HAP-1 (cell line): Measurements from ENCODE around the gene TMED8.
A peak's percentile ranks its signal among the peaks of the same experiment; 100 is the strongest.
"Not testable (repeated sequence)": the region's sequence is repeated elsewhere in the genome, so short reads cannot be mapped to it uniquely, and the experiment has no call there.

Source experiments
- DNase-seq, 2 experiments: peaks; one replicate each; pipeline ENCODE4 v3.0.0-alpha.2; 2016 to 2020; ENCODE audit warnings: low spot score in 2 of 2
- H3K27me3 ChIP-seq: fragments of 250-450 bp; sonication (Bioruptor Pico); 2 replicates; pipeline ENCODE4 v1.5.1; 2020; ENCODE audit warnings: low read depth, mild to moderate bottlenecking, moderate library complexity
- H3K36me3 ChIP-seq: fragments of 250-450 bp; sonication (Bioruptor Pico); replicated peaks from 2 replicates; pipeline ENCODE4 v1.5.1; 2020; ENCODE audit warnings: mild to moderate bottlenecking
- H3K4me1 ChIP-seq: fragments of 250-450 bp; sonication (Bioruptor Pico); 2 replicates; pipeline ENCODE4 v1.5.1; 2020; ENCODE audit warnings: mild to moderate bottlenecking
- H3K4me3 ChIP-seq: fragments of 250-450 bp; sonication (Bioruptor Pico); 2 replicates; pipeline ENCODE4 v1.5.1; 2020; ENCODE audit warnings: mild to moderate bottlenecking, moderate library complexity
- H3K9me3 ChIP-seq: fragments of 250-450 bp; sonication (Bioruptor Pico); 2 replicates; pipeline ENCODE4 v1.5.1; 2020; ENCODE audit warnings: mild to moderate bottlenecking, moderate library complexity
- in situ Hi-C: fragments of 300-500 bp; cut with MboI; formaldehyde crosslinking; loops from 3 replicates; pipeline ENCODE4 v1.14.3; 2020; ENCODE audit warnings: low sequenced_read_pairs, inconsistent platforms, mixed read lengths

Gene TMED8

GRCh38 chr14:77376771-77377501 lies at the start of gene TMED8, which contains the start of gene SAMD15:
Gene TMED8 (minus strand): TSS chr14:77377094. CDS start chr14:77377053, 41 bp downstream.
Gene SAMD15 (plus strand): TSS chr14:77377379. CDS start chr14:77377419, 40 bp downstream.
- in situ Hi-C loops: no loop called here
- peak within 1 kb of the TSS; percentile 95 for H3K4me3 ChIP-seq
- DNase-seq: peak; percentile 66 to 87
- H3K4me1 ChIP-seq: peaks cover 20% of the 10 kb centered on the region
- no peaks in the 10 kb centered on the region for H3K9me3 ChIP-seq
- H3K27me3 ChIP-seq: no peaks in the 10 kb centered on the region
- H3K36me3 ChIP-seq: no peaks in the 10 kb centered on the region

GRCh38 chr14:77426396-77426795 lies 49.5 kb upstream of the TMED8 start:
- H3K9me3 ChIP-seq: no peaks in the 10 kb centered on the region
- no peak overlapping the region for H3K4me3 ChIP-seq
- no peaks in the 10 kb centered on the region for H3K27me3 ChIP-seq
- no peak for DNase-seq
- in situ Hi-C loops: no loop called here
- peaks cover 15% of the 10 kb centered on the region for H3K36me3 ChIP-seq
- H3K4me1 ChIP-seq: no peaks in the 10 kb centered on the region

- H3K4me3 ChIP-seq: no peak overlapping the region
- no peaks in the 10 kb centered on the region for H3K9me3 ChIP-seq
- DNase-seq: no peak
- no peaks in the 10 kb centered on the region for H3K4me1 ChIP-seq
- in situ Hi-C loops: no loop called here
- H3K27me3 ChIP-seq: no peaks in the 10 kb centered on the region
- H3K36me3 ChIP-seq: peaks cover 15% of the 10 kb centered on the region
Measured at GRCh38 chr14:77424862-77425261, 48.0 kb upstream of the TMED8 start.

GRCh38 chr14:77423423-77423822 lies 46.5 kb upstream of the TMED8 start, which contains the start of gene NOXRED1:
Gene NOXRED1 (minus strand): TSS chr14:77423523. CDS start chr14:77422889, 634 bp downstream.
- in situ Hi-C loops: no loop called here

DNA sequence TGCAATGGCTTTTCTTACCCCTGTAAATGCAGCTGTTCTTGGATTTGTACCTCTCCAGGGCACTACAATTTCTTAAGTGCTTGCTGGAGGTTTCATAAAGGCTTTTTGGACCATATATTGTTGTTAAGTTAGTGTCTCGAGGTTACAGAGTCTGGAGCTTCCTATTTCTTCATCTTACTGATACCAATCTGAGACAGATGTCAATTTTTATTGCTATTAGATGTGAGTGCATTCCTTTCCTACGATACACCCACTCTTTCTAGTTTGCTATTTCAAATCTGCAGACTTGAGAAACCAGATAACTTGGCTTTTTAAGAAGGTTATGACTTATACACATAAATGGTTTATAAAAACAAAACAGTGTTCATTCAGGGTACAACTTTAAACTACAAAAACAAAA lies 44.3 kb upstream of the TMED8 start:
- H3K4me3 ChIP-seq: no peak overlapping the region
- peaks cover 7% of the 10 kb centered on the region; the same call in 1 of the 2 replicates for H3K9me3 ChIP-seq
- in situ Hi-C loops: no loop called here
- no peak for DNase-seq
- H3K36me3 ChIP-seq: no peaks in the 10 kb centered on the region; the same call in 1 of the 2 replicates
- no peaks in the 10 kb centered on the region for H3K27me3 ChIP-seq
- no peaks in the 10 kb centered on the region for H3K4me1 ChIP-seq

More at GRCh38 chr14:77423423-77423822, 46.5 kb upstream of the TMED8 start, which contains the start of gene NOXRED1:
- H3K27me3 ChIP-seq: no peaks in the 10 kb centered on the region
- no peak for DNase-seq
- H3K36me3 ChIP-seq: peaks cover 8% of the 10 kb centered on the region
- no peaks in the 10 kb centered on the region for H3K4me1 ChIP-seq
- no peaks in the 10 kb centered on the region for H3K9me3 ChIP-seq
- H3K4me3 ChIP-seq: no peak within 1 kb of the TSS

DNA sequence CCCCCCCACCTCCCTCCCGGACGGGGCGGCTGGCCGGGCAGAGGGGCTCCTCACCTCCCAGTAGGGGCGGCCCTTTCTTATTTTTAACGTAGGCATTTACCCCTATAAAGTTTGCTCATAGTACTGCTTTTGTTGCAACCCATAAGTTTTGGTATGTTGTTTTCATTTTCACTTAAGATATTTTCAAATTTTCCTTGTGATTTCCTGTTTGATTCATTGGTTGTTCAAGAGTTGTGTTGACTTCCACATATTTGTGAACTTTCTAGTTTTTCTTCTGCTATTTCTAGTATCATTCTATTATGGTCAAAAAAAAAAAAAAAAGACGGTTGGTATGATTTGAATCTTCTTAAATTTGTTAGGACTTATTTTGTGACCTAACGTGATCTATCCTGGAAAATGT lies 39.9 kb upstream of the TMED8 start:
- H3K36me3 ChIP-seq: no peaks in the 10 kb centered on the region
- H3K4me1 ChIP-seq: no peaks in the 10 kb centered on the region
- no peak overlapping the region for H3K4me3 ChIP-seq
- no peaks in the 10 kb centered on the region for H3K27me3 ChIP-seq
- H3K9me3 ChIP-seq: peaks cover 7% of the 10 kb centered on the region; the same call in 1 of the 2 replicates
- in situ Hi-C loops: no loop called here
- no peak for DNase-seq

DNA sequence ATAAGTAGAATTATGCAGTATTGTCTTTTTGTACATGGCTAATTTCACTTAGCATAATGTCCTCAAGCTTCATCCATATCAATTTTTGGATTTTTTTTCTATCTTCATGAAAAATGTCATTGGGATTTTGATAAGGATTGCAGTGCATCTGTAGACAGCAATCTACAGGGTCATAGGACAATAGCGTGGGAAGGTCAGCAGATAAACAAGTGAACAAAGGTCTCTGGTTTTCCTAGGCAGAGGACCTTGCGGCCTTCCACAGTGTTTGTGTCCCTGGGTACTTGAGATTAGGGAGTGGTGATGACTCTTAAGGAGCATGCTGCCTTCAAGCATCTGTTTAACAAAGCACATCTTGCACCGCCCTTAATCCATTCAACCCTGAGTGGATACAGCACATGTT lies 39.2 kb upstream of the TMED8 start:
- H3K4me3 ChIP-seq, in situ Hi-C loops, H3K4me1 ChIP-seq, H3K9me3 ChIP-seq, DNase-seq, H3K27me3 ChIP-seq, H3K36me3 ChIP-seq: not testable (repeated sequence)

GRCh38 chr14:77415403-77416030 lies 38.6 kb upstream of the TMED8 start:
- DNase-seq, H3K36me3 ChIP-seq, H3K4me3 ChIP-seq, H3K4me1 ChIP-seq, in situ Hi-C loops, H3K9me3 ChIP-seq, H3K27me3 ChIP-seq: not testable (repeated sequence)

DNA sequence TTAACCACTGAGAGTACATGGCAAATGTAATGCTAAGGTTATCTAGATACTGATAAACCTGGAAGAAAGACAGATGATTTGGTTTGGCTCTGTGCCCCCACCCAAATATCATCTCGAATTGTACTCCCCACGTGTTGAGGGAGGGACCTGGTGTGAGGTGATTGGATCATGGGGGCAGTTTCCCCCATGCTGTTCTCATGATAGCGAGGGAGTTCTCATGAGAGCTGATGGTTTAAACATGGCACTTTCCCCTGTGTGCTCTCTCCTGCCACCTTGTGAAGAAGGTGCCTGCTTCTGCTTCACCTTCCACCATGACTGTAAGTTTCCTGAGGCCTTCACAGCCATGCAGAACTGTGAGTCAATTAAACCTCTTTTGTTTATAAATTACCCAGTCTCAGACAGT lies 32.2 kb upstream of the TMED8 start:
- Histone ChIP-seq H3K27me3 (no peaks in the 10 kb centered on the region), H3K4me1 (no peaks in the 10 kb centered on the region), H3K9me3 (no peaks in the 10 kb centered on the region), H3K36me3 (no peaks in the 10 kb centered on the region), H3K4me3 (no peak overlapping the region)
- in situ Hi-C loops: no loop called here
- no peak for DNase-seq

- H3K27me3 ChIP-seq: no peaks in the 10 kb centered on the region
- no peaks in the 10 kb centered on the region for H3K4me1 ChIP-seq
- no peaks in the 10 kb centered on the region for H3K36me3 ChIP-seq
- H3K4me3 ChIP-seq: no peak overlapping the region
- in situ Hi-C loops: no loop called here
- DNase-seq: no peak
- H3K9me3 ChIP-seq: no peaks in the 10 kb centered on the region
Measured at GRCh38 chr14:77407158-77407557, 30.3 kb upstream of the TMED8 start.

DNA sequence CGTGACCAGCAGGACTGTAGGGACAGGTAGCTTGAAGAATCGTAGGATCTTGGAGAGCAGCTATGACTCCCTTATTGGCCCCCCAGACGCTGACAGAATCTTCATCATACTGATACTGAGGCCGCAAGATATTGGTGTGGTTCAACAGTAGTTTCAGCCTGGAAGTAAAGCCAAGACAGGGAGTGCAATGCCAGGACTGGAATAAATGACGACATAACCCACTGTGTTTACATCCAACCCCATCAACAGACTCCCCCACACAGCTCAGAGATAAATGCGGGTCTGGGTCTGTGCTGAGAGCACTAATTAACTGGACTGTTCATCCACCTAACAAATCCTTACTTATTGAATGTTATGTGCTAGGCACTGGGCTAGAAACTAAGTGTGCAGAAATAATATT lies 29.8 kb upstream of the TMED8 start:
- no peaks in the 10 kb centered on the region for H3K36me3 ChIP-seq
- H3K27me3 ChIP-seq: no peaks in the 10 kb centered on the region
- no peaks in the 10 kb centered on the region for H3K4me1 ChIP-seq
- no peaks in the 10 kb centered on the region for H3K9me3 ChIP-seq
- in situ Hi-C loops: no loop called here
- H3K4me3 ChIP-seq: no peak overlapping the region
- no peak for DNase-seq

DNA sequence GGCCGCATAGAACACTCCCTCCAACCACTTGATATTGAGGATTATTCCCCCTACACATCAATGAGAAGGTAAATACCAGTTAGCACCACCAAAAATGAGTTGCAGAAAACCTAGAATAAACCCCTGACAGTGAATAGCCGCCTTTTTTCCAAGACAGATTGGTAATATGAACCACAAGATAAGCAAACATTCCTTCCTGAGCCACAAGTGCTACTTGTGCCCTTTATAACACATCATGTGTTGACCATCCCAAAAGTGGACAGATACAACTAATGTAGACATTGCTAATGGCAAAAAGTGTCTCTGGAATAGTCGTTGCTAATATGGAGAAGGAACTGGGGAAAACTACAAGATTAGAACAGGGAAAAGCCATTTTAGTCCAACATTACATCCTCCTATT lies 29.2 kb upstream of the TMED8 start:
- no peak overlapping the region for H3K4me3 ChIP-seq
- no peaks in the 10 kb centered on the region for H3K36me3 ChIP-seq
- DNase-seq: no peak
- H3K27me3 ChIP-seq: no peaks in the 10 kb centered on the region
- no peaks in the 10 kb centered on the region for H3K9me3 ChIP-seq
- H3K4me1 ChIP-seq: no peaks in the 10 kb centered on the region
- in situ Hi-C loops: no loop called here

GRCh38 chr14:77403768-77404167 lies 26.9 kb upstream of the TMED8 start:
- Histone ChIP-seq H3K36me3 (no peaks in the 10 kb centered on the region), H3K4me3 (no peak overlapping the region), H3K27me3 (no peaks in the 10 kb centered on the region), H3K4me1 (no peaks in the 10 kb centered on the region; the same call in 1 of the 2 replicates), H3K9me3 (no peaks in the 10 kb centered on the region)
- DNase-seq: no peak
- in situ Hi-C loops: no loop called here

DNA sequence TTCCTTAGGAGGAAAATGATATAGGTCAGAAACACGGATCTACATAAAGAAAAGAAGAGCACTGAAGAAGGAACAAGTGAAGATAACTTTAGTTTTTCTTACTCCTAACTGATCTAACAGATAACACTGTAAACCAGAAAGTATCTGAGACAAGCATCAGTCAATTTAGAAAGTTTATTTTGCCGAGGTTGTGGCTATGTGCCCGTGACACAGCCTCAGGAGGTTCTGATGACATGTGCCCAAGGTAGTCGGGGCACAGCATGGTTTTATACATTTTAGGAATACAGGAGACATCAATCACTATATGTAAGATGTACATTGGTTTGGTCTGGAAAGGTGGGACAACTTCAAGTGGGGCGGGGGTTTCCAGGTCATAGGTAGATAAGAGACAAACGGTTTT lies 23.3 kb upstream of the TMED8 start:
- H3K4me3 ChIP-seq: no peak overlapping the region
- H3K27me3 ChIP-seq: no peaks in the 10 kb centered on the region
- in situ Hi-C loops: no loop called here
- H3K36me3 ChIP-seq: no peaks in the 10 kb centered on the region
- DNase-seq: no peak
- H3K4me1 ChIP-seq: no peaks in the 10 kb centered on the region; the same call in 1 of the 2 replicates
- no peaks in the 10 kb centered on the region; the same call in 1 of the 2 replicates for H3K9me3 ChIP-seq
